Measurements from ENCODE around the gene TRABD2B. TPM values are rescaled to one million over a fixed set of nuclear protein-coding genes. Genes with fewer than 3 reads are reported as not detected.

Gene TRABD2B
- total and polyA plus RNA-seq, 2 donors from 2014 or later: 19.8 to 62.0 TPM

GRCh38 chr1:47906527-47907176, 90.5 kb downstream of the TRABD2B start:
- H3K9me3 ChIP-seq (ENCODE audit: control insufficient read depth in 2 of 3, insufficient read depth in 1 of 3, low read length in 3 of 3): no peaks in the 10 kb centered on the region
- peaks cover 0 to 4% (median 4%) of the 10 kb centered on the region in 3 donors for H3K4me1 ChIP-seq (ENCODE audit: control insufficient read depth in 2 of 3, insufficient read depth in 2 of 3, low read depth in 1 of 3, low read length in 3 of 3)
- TF ChIP-seq, protein P1, sequence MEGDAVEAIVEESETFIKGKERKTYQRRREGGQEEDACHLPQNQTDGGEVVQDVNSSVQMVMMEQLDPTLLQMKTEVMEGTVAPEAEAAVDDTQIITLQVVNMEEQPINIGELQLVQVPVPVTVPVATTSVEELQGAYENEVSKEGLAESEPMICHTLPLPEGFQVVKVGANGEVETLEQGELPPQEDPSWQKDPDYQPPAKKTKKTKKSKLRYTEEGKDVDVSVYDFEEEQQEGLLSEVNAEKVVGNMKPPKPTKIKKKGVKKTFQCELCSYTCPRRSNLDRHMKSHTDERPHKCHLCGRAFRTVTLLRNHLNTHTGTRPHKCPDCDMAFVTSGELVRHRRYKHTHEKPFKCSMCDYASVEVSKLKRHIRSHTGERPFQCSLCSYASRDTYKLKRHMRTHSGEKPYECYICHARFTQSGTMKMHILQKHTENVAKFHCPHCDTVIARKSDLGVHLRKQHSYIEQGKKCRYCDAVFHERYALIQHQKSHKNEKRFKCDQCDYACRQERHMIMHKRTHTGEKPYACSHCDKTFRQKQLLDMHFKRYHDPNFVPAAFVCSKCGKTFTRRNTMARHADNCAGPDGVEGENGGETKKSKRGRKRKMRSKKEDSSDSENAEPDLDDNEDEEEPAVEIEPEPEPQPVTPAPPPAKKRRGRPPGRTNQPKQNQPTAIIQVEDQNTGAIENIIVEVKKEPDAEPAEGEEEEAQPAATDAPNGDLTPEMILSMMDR (IDR thresholded peaks at IDR 0.05; ENCODE audit: borderline replicate concordance, extremely low read depth, insufficient read depth): no peak
- H3K27me3 ChIP-seq (ENCODE audit: control insufficient read depth, insufficient read depth, low read length): no peaks in the 10 kb centered on the region
- no peak overlapping the region for H3K9ac ChIP-seq (ENCODE audit: low read length in 3 of 3)
- FAIRE-seq (no peak), DNase-seq (no peak)
- H3K36me3 ChIP-seq (ENCODE audit: control insufficient read depth in 2 of 3, insufficient read depth in 3 of 3, low read length in 3 of 3): no peaks in the 10 kb centered on the region
- no peak overlapping the region for H3K4me3 ChIP-seq (ENCODE audit: low read length in 3 of 3)
- intact Hi-C loops (cut with DNase I): no loop called here
- no peak overlapping the region for H3K27ac ChIP-seq (ENCODE audit: low read depth in 2 of 2, low read length in 2 of 2)

- Histone ChIP-seq H3K27ac (ENCODE audit: low read depth in 2 of 2, low read length in 2 of 2) (no peak overlapping the region), H3K27me3 (ENCODE audit: control insufficient read depth, insufficient read depth, low read length) (no peaks in the 10 kb centered on the region), H3K9ac (ENCODE audit: low read length in 3 of 3) (no peak overlapping the region), H3K4me3 (ENCODE audit: low read length in 3 of 3) (no peak overlapping the region), H3K36me3 (ENCODE audit: control insufficient read depth in 2 of 3, insufficient read depth in 3 of 3, low read length in 3 of 3) (no peaks in the 10 kb centered on the region), H3K4me1 (ENCODE audit: control insufficient read depth in 2 of 3, insufficient read depth in 2 of 3, low read depth in 1 of 3, low read length in 3 of 3) (peaks cover 0 to 4% (median 2%) of the 10 kb centered on the region in 3 donors), H3K9me3 (ENCODE audit: control insufficient read depth in 2 of 3, insufficient read depth in 1 of 3, low read length in 3 of 3) (no peaks in the 10 kb centered on the region)
- TF ChIP-seq, protein P1 (IDR thresholded peaks at IDR 0.05; ENCODE audit: borderline replicate concordance, extremely low read depth, insufficient read depth): no peak
- FAIRE-seq (no peak), DNase-seq (no peak)
- intact Hi-C loops (cut with DNase I): no loop called here
Measured at GRCh38 chr1:47906009-47906432, 91.2 kb downstream of the TRABD2B start.

GRCh38 chr1:47903723-47904122, 93.5 kb downstream of the TRABD2B start:
- no peak for FAIRE-seq

More at GRCh38 chr1:47903723-47904122, 93.5 kb downstream of the TRABD2B start:
- no peaks in the 10 kb centered on the region for H3K36me3 ChIP-seq (ENCODE audit: control insufficient read depth in 2 of 3, insufficient read depth in 3 of 3, low read length in 3 of 3)
- peaks cover 0 to 7% (median 4%) of the 10 kb centered on the region in 3 donors for H3K4me1 ChIP-seq (ENCODE audit: control insufficient read depth in 2 of 3, insufficient read depth in 2 of 3, low read depth in 1 of 3, low read length in 3 of 3)
- H3K27me3 ChIP-seq (ENCODE audit: control insufficient read depth, insufficient read depth, low read length): no peaks in the 10 kb centered on the region
- no peak overlapping the region for H3K27ac ChIP-seq (ENCODE audit: low read depth in 2 of 2, low read length in 2 of 2)
- no peak overlapping the region for H3K9ac ChIP-seq (ENCODE audit: low read length in 3 of 3)
- intact Hi-C loops (cut with DNase I): no loop called here
- no peak overlapping the region for H3K4me3 ChIP-seq (ENCODE audit: low read length in 3 of 3)
- H3K9me3 ChIP-seq (ENCODE audit: control insufficient read depth in 2 of 3, insufficient read depth in 1 of 3, low read length in 3 of 3): no peaks in the 10 kb centered on the region
- TF ChIP-seq, protein P1 (IDR thresholded peaks at IDR 0.05; ENCODE audit: borderline replicate concordance, extremely low read depth, insufficient read depth): no peak
- no peak for DNase-seq

Measured in kidney (tissue), 14 donors.